ENCODE measurements around the gene SLC39A10. TPM values are rescaled to one million over a fixed set of nuclear protein-coding genes. Genes with fewer than 3 reads are reported as not detected.

The SLC39A10 gene
- total and polyA plus RNA-seq, 8 donors, result 0.15 to 22.0 (median 3.1) TPM

GRCh38 chr2:195612611-195613495 lies 44.2 kb upstream of the SLC39A10 start:
- WGBS, 5 donors, result 11 to 27% (median 20%) methylated on average over 3 of the region's 3 CpGs
- peak in 1 of 2 donors; percentile 85 for DNase-seq
- TF ChIP-seq EP300 (IDR thresholded peaks at IDR 0.05), result no peak
- TF ChIP-seq POLR2A (IDR thresholded peaks at IDR 0.05), result no peak
- no peak for TF ChIP-seq CTCF (IDR thresholded peaks at IDR 0.05)
- TF ChIP-seq POLR2AphosphoS5 (IDR thresholded peaks at IDR 0.05), result peak in 1 of 3 donors; percentile 9

DNA sequence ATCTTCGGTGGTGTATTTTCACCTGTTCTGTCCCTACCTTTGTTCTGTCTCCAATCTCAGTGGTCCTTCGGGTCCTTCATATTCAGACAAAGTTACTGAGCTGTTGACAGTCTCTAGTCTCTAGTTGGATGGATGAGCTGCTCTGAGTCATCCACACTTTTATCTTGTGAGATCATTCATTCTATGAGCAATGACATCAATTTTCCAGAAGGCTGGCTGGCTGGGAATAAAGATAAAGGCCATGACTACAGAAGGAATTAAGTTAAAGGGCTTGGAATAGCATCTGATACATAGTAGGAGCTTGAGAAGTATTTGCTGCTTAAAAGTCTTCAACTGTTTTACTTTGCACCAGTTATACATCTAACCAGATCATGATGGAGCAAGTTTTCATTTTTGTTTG lies 43.1 kb upstream of the SLC39A10 start:
- Histone ChIP-seq H3K9me3 (no peaks in the 10 kb centered on the region), H3K27me3 (no peaks in the 10 kb centered on the region), H3K4me1 (peaks cover 0 to 10% (median 9%) of the 10 kb centered on the region in 4 donors), H3K4me3 (no peak overlapping the region), H3K27ac (no peak overlapping the region), H3K36me3 (no peaks in the 10 kb centered on the region)
- TF ChIP-seq EP300 (IDR thresholded peaks at IDR 0.05), result no peak
- TF ChIP-seq POLR2AphosphoS5 (IDR thresholded peaks at IDR 0.05), result no peak
- no peak for TF ChIP-seq CTCF (IDR thresholded peaks at IDR 0.05)
- TF ChIP-seq POLR2A (IDR thresholded peaks at IDR 0.05), result no peak
- DNase-seq, result peak in 1 of 2 donors; percentile 50
- intact Hi-C loops (cut with DNase I; ENCODE audit: low total_unique reads), result no loop called here
- WGBS, 5 donors, result 65 to 74% (median 70%) methylated on average over 2 of the region's 2 CpGs

More at GRCh38 chr2:195612611-195613495, 44.2 kb upstream of the SLC39A10 start:
- H3K27me3 ChIP-seq, result no peaks in the 10 kb centered on the region
- no peak overlapping the region for H3K4me3 ChIP-seq
- no peaks in the 10 kb centered on the region for H3K9me3 ChIP-seq
- peaks cover 0 to 10% (median 9%) of the 10 kb centered on the region in 4 donors for H3K4me1 ChIP-seq
- no peaks in the 10 kb centered on the region for H3K36me3 ChIP-seq
- no peak overlapping the region for H3K27ac ChIP-seq
- intact Hi-C loops (cut with DNase I; ENCODE audit: low total_unique reads), result no loop called here

DNA sequence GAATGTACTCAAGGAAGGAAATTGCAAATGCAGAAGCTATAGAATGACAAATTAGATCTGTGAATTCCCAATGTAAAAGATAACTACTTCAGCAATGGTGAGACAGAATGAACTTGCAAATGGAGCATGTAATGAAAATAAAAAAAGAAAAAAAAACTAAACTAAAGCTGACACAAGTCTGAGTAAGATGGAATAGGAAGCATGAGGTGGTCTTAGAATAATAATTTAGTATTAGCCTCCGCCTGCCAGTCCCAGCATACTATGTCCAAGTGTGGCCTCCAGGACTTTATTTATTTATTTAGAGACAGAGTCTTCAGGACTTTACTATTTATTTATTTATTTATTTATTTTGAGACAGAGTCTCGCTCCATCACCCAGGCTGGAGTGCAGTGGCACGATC lies 37.4 kb upstream of the SLC39A10 start:
- DNase-seq, result no peak
- intact Hi-C loops (cut with DNase I; ENCODE audit: low total_unique reads), result no loop called here
- Histone ChIP-seq H3K36me3 (no peaks in the 10 kb centered on the region), H3K27me3 (no peaks in the 10 kb centered on the region), H3K4me1 (no peaks in the 10 kb centered on the region), H3K27ac (no peak overlapping the region), H3K4me3 (no peak overlapping the region), H3K9me3 (no peaks in the 10 kb centered on the region)
- 95 to 99% (median 97%) methylated on average over 3 of the region's 3 CpGs for WGBS, 5 donors
- TF ChIP-seq EP300 (IDR thresholded peaks at IDR 0.05) (no peak), POLR2AphosphoS5 (IDR thresholded peaks at IDR 0.05) (no peak), POLR2A (IDR thresholded peaks at IDR 0.05) (no peak), CTCF (IDR thresholded peaks at IDR 0.05) (no peak)

DNA sequence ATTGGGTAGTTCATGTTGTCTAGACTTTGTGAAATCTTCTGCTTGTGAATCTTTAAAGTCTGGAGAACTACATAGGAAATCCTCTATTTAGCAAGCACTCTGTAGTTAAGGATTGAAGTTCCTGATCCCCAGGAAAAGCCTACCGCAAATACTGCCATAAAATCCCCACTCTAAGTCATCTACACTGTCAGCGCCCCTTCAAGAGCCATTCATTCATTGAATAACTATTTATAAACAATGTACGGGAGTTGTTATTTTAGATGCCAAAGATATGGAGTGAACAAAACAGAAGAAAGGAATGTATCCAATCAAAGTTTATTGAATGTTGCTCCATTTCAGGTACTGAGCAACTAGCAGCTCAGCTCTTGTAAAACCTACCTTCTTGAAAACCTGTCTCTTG lies 36.5 kb upstream of the SLC39A10 start:
- H3K27me3 ChIP-seq, result no peaks in the 10 kb centered on the region
- H3K27ac ChIP-seq, result no peak overlapping the region
- no peaks in the 10 kb centered on the region for H3K36me3 ChIP-seq
- no peak for DNase-seq
- H3K9me3 ChIP-seq, result no peaks in the 10 kb centered on the region
- 64 to 80% (median 76%) methylated on average over 3 of the region's 3 CpGs for WGBS, 5 donors
- intact Hi-C loops (cut with DNase I; ENCODE audit: low total_unique reads), result no loop called here
- H3K4me1 ChIP-seq, result no peaks in the 10 kb centered on the region
- no peak for TF ChIP-seq POLR2AphosphoS5 (IDR thresholded peaks at IDR 0.05)
- TF ChIP-seq CTCF (IDR thresholded peaks at IDR 0.05), result no peak
- no peak for TF ChIP-seq EP300 (IDR thresholded peaks at IDR 0.05)
- no peak for TF ChIP-seq POLR2A (IDR thresholded peaks at IDR 0.05)
- no peak overlapping the region for H3K4me3 ChIP-seq
